ENCODE results near the gene MAPK10.

GRCh38 chr4:86015412-86016350 lies 344.2 kb downstream of the MAPK10 start:
- TF ChIP-seq, protein P1, sequence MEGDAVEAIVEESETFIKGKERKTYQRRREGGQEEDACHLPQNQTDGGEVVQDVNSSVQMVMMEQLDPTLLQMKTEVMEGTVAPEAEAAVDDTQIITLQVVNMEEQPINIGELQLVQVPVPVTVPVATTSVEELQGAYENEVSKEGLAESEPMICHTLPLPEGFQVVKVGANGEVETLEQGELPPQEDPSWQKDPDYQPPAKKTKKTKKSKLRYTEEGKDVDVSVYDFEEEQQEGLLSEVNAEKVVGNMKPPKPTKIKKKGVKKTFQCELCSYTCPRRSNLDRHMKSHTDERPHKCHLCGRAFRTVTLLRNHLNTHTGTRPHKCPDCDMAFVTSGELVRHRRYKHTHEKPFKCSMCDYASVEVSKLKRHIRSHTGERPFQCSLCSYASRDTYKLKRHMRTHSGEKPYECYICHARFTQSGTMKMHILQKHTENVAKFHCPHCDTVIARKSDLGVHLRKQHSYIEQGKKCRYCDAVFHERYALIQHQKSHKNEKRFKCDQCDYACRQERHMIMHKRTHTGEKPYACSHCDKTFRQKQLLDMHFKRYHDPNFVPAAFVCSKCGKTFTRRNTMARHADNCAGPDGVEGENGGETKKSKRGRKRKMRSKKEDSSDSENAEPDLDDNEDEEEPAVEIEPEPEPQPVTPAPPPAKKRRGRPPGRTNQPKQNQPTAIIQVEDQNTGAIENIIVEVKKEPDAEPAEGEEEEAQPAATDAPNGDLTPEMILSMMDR (IDR thresholded peaks at IDR 0.05), result no peak
- TF ChIP-seq POLR2AphosphoS5 (IDR thresholded peaks at IDR 0.05), result no peak
